SK-N-SH (cell line): ENCODE results near the gene NAPA. TPM values are rescaled to one million over a fixed set of nuclear protein-coding genes. Genes with fewer than 3 reads are reported as not detected.
A peak's percentile ranks its signal among the peaks of the same experiment; 100 is the strongest.

Experiments used
- CTCF ChIA-PET: fragments of 300-600, 350-600 bp; formaldehyde crosslinking; extraction: SDS; loops from one replicate; lab custom pipeline; 2021; lab: Yijun Ruan, JAX
- POLR2A ChIA-PET: fragments of 350-600 bp; sonication (Branson Sonifier 250); formaldehyde crosslinking; extraction: SDS; loops from one replicate; lab custom pipeline; 2020; ENCODE audit warnings: antibody characterized with exemption, inconsistent platforms; lab: Yijun Ruan, JAX
- DNase-seq: peaks from one replicate; pipeline ENCODE4 v3.0.0; 2012
- H2AFZ ChIP-seq: fragments of 200-600 bp; sonication (generic); 2 replicates; pipeline ENCODE4 v1.8.1; 2016; ENCODE audit warnings: antibody characterized with exemption, mild to moderate bottlenecking, low read depth
- H3F3A ChIP-seq: fragments of 200-600 bp; sonication (generic); replicated peaks from 2 replicates; pipeline ENCODE3; 2016; ENCODE audit warnings: antibody characterized with exemption, mild to moderate bottlenecking; ENCODE audit not compliant: insufficient read depth
- H3K27ac ChIP-seq, 2 experiments: fragments of 200-500 bp in 1 of 2; fragments of 200-600 bp in 1 of 2; sonication (Bioruptor generic) in 1 of 2; sonication (generic), shearing (Covaris generic) in 1 of 2; 2 replicates each; pipeline versions ENCODE4 v1.5.1 to v1.6.1; 2014 to 2016; ENCODE audit warnings: low read depth in 2 of 2, inconsistent platforms in 1 of 2, low read length in 1 of 2, mild to moderate bottlenecking in 1 of 2, mixed read lengths in 1 of 2
- H3K27me3 ChIP-seq: fragments of 200-600 bp; sonication (generic), shearing (Covaris generic); 2 replicates; pipeline ENCODE4 v1.6.1; 2016; ENCODE audit warnings: mixed run types; ENCODE audit not compliant: insufficient read depth
- H3K36me3 ChIP-seq, 2 experiments: fragments of 200-500 bp in 1 of 2; fragments of 200-600 bp in 1 of 2; sonication (Bioruptor generic) in 1 of 2; sonication (generic) in 1 of 2; replicated peaks in 1 of 2; 2 replicates each; pipeline versions ENCODE3 to v1.5.1; 2014 to 2016; ENCODE audit warnings: low read length in 1 of 2, mild to moderate bottlenecking in 1 of 2; ENCODE audit not compliant: insufficient read depth in 2 of 2, control insufficient read depth in 1 of 2
- H3K4me1 ChIP-seq, 2 experiments: fragments of 200-500 bp in 1 of 2; fragments of 200-600 bp in 1 of 2; sonication (Bioruptor generic) in 1 of 2; sonication (generic), shearing (Covaris generic) in 1 of 2; 2 replicates each; pipeline versions ENCODE4 v1.5.1 to v1.6.1; 2014 to 2016; ENCODE audit warnings: low read depth in 1 of 2, low read length in 1 of 2, mixed run types in 1 of 2; ENCODE audit not compliant: insufficient read depth in 2 of 2, control insufficient read depth in 1 of 2
- H3K4me2 ChIP-seq: fragments of 200-600 bp; sonication (generic), shearing (Covaris generic); 2 replicates; pipeline ENCODE4 v1.6.1; 2017; ENCODE audit warnings: mixed run types
- H3K4me3 ChIP-seq, 2 experiments: fragments of 200-500 bp in 1 of 2; fragments of 200-600 bp in 1 of 2; sonication (Bioruptor generic) in 1 of 2; sonication (generic), shearing (Covaris generic) in 1 of 2; 2 replicates each; pipeline versions ENCODE4 v1.5.1 to v1.8.1; 2014 to 2016; ENCODE audit warnings: low read depth in 2 of 2, inconsistent platforms in 1 of 2, low read length in 1 of 2, mild to moderate bottlenecking in 1 of 2, mixed read lengths in 1 of 2, moderate library complexity in 1 of 2
- H3K79me2 ChIP-seq: fragments of 200-600 bp; sonication (generic); 2 replicates; pipeline ENCODE4 v1.8.1; 2017; ENCODE audit warnings: mild to moderate bottlenecking; ENCODE audit not compliant: insufficient read depth
- H3K9ac ChIP-seq: fragments of 200-600 bp; sonication (generic); 2 replicates; pipeline ENCODE4 v1.6.1; 2017; ENCODE audit warnings: mixed run types
- H3K9me2 ChIP-seq: fragments of 200-600 bp; sonication (generic); 2 replicates; pipeline ENCODE4 v1.6.1; 2017; ENCODE audit warnings: mixed run types
- H3K9me3 ChIP-seq: fragments of 200-600 bp; sonication (generic); 2 replicates; pipeline ENCODE4 v1.6.1; 2017; ENCODE audit warnings: mixed run types, mild to moderate bottlenecking, moderate library complexity
- H4K20me1 ChIP-seq: fragments of 200-600 bp; sonication (generic); 2 replicates; pipeline ENCODE4 v1.6.1; 2017; ENCODE audit warnings: mild to moderate bottlenecking, mixed run types; ENCODE audit not compliant: insufficient read depth
- EP300 ChIP-seq, 2 experiments: IDR thresholded peaks; 2 replicates each; pipeline versions ENCODE4 v1.4.0 to v1.6.1; 2012; ENCODE audit warnings: borderline replicate concordance in 1 of 2, low read depth in 1 of 2, low read length in 1 of 2
- EZH2phosphoT487 ChIP-seq: fragments of 200-600 bp; sonication (generic); IDR thresholded peaks from 2 replicates; pipeline ENCODE4 v1.6.1; 2017; ENCODE audit warnings: low read depth, mixed run types, mild to moderate bottlenecking, antibody characterized with exemption, moderate library complexity, borderline replicate concordance
- FOSL2 ChIP-seq: IDR thresholded peaks from 2 replicates; pipeline ENCODE4 v1.4.0; 2012; ENCODE audit warnings: low read depth, mild to moderate bottlenecking, moderate library complexity, borderline replicate concordance
- FOXM1 ChIP-seq: IDR thresholded peaks from 2 replicates; pipeline ENCODE4 v1.4.0; 2012; ENCODE audit warnings: low read depth, mild to moderate bottlenecking
- JUND ChIP-seq: IDR thresholded peaks from 2 replicates; pipeline ENCODE4 v1.4.0; 2012
- MXI1 ChIP-seq: IDR thresholded peaks from 2 replicates; pipeline ENCODE4 v1.6.1; 2012; ENCODE audit warnings: mild to moderate bottlenecking, low read depth, low read length, improper control_type of control experiment
- NFIC ChIP-seq: IDR thresholded peaks from 2 replicates; pipeline ENCODE4 v1.4.0; 2012; ENCODE audit warnings: borderline replicate concordance
- PBX3 ChIP-seq: IDR thresholded peaks from 2 replicates; pipeline ENCODE4; 2012
- POLR2AphosphoS5 ChIP-seq: IDR thresholded peaks from 2 replicates; pipeline ENCODE4 v1.6.1; 2012; ENCODE audit warnings: low read depth, low read length
- RAD21 ChIP-seq: IDR thresholded peaks from 2 replicates; pipeline ENCODE4 v1.6.1; 2012; ENCODE audit warnings: mild to moderate bottlenecking, low read length
- REST ChIP-seq: IDR thresholded peaks from 2 replicates; pipeline ENCODE4 v1.6.1; 2012; ENCODE audit warnings: mild to moderate bottlenecking, low read depth, low read length, moderate library complexity
- RFX5 ChIP-seq: IDR thresholded peaks from 2 replicates; pipeline ENCODE4 v1.6.1; 2012; ENCODE audit warnings: mild to moderate bottlenecking, improper control_type of control experiment, low read length
- RXRA ChIP-seq: IDR thresholded peaks from 2 replicates; pipeline ENCODE4 v1.4.0; 2012; ENCODE audit warnings: low read depth, mild to moderate bottlenecking, borderline replicate concordance
- TAF1 ChIP-seq: IDR thresholded peaks from 2 replicates; pipeline ENCODE4 v1.6.1; 2012; ENCODE audit warnings: low read depth, mild to moderate bottlenecking, low read length, moderate library complexity, borderline replicate concordance
- ZBTB33 ChIP-seq: IDR thresholded peaks from 2 replicates; pipeline ENCODE4 v1.4.0; 2012; ENCODE audit warnings: low read depth, borderline replicate concordance
- WGBS: methylation state at CpG from one replicate; pipeline ENCODE4 v1.1.6; 2017; ENCODE audit warnings: low lambda C conversion rate; 5-methylcytosine and 5-hydroxymethylcytosine counted together
- polyA plus RNA-seq, 3 experiments: library from polyadenylated mRNA; depleted of rRNA; stranded (reverse); fragments of >200 nt; gene quantifications; 2 replicates each; pipeline ENCODE4 v1.2.3, GENCODE V29; 2012

NAPA gene
- polyA plus RNA-seq, 1 of the 3 experiments (the other 2 are of a cell fraction): 84.1 TPM

GRCh38 chr19:47523473-47523872, 8.6 kb upstream of the NAPA start:
- 64% methylated on average over 7 of the region's 7 CpGs for WGBS
- H3K4me3 ChIP-seq: no peak overlapping the region
- ChIA-PET CTCF (interaction anchor here (0.9 to 9.2 kb wide), 5 partner anchors 8 to 183 kb away, joined by 3 to 81 read pairs (median 10); partner anchors contain the start of genes KPTN and NAPA), POLR2A (interaction anchor here (0.8 kb wide), 1 partner anchor 8 kb away, joined by 3 read pairs; no protein-coding TSS in a partner anchor)
- no peaks in the 10 kb centered on the region for H4K20me1 ChIP-seq
- no peak overlapping the region for H2AFZ ChIP-seq
- no peak overlapping the region for H3K9ac ChIP-seq
- no peaks in the 10 kb centered on the region for H3K79me2 ChIP-seq
- H3K27me3 ChIP-seq: no peaks in the 10 kb centered on the region
- DNase-seq: no peak
- no peaks in the 10 kb centered on the region for H3K36me3 ChIP-seq
- no peaks in the 10 kb centered on the region for H3K9me3 ChIP-seq
- TF ChIP-seq EZH2phosphoT487 (no peak), RAD21 (no peak), ZBTB33 (no peak), TAF1 (no peak)
- no peaks in the 10 kb centered on the region for H3F3A ChIP-seq
- H3K9me2 ChIP-seq: no peaks in the 10 kb centered on the region
- no peak overlapping the region for H3K27ac ChIP-seq
- H3K4me1 ChIP-seq: no peaks in the 10 kb centered on the region; a peak in 1 of 4 replicates
- H3K4me2 ChIP-seq: no peak overlapping the region

GRCh38 chr19:47521473-47522180, 6.8 kb upstream of the NAPA start:
- 79% methylated on average over 15 of the region's 20 CpGs for WGBS
- H3K27ac ChIP-seq: no peak overlapping the region
- CTCF ChIA-PET: interaction anchor here (0.7 to 9.2 kb wide), 8 partner anchors 26 to 185 kb away, joined by 3 to 81 read pairs (median 3); partner anchors contain the start of gene KPTN

More at GRCh38 chr19:47521473-47522180, 6.8 kb upstream of the NAPA start:
- Histone ChIP-seq H3K9ac (no peak overlapping the region), H3F3A (no peaks in the 10 kb centered on the region), H2AFZ (peak overlapping the region; percentile 26), H3K9me2 (no peaks in the 10 kb centered on the region), H3K4me3 (no peak overlapping the region), H3K27me3 (no peaks in the 10 kb centered on the region), H4K20me1 (no peaks in the 10 kb centered on the region), H3K79me2 (no peaks in the 10 kb centered on the region), H3K4me1 (no peaks in the 10 kb centered on the region; a peak in 1 of 4 replicates), H3K36me3 (no peaks in the 10 kb centered on the region), H3K9me3 (no peaks in the 10 kb centered on the region), H3K4me2 (no peak overlapping the region)
- TF ChIP-seq RXRA (no peak), PBX3 (no peak), JUND (no peak), REST (no peak), POLR2AphosphoS5 (no peak), MXI1 (no peak), EP300 (IDR thresholded peaks at IDR 0.05; ENCODE audit: borderline replicate concordance in 1 of 2, low read depth in 1 of 2, low read length in 1 of 2) (no peak), ZBTB33 (no peak), FOXM1 (no peak), NFIC (no peak), FOSL2 (no peak), RAD21 (no peak), RFX5 (no peak)
- no peak for DNase-seq
- POLR2A ChIA-PET: no interaction called here
